Hematopoietic multipotent progenitor cell treated with erythropoietin and hydrocortisone succinate and interleukin-3 and kit ligand, for 4 days (in vitro differentiated cells): ENCODE results near the gene DYNC1I2.
"Not testable (repeated sequence)": the region's sequence is repeated elsewhere in the genome, so short reads cannot be mapped to it uniquely, and the experiment has no call there.

ENCODE experiments used
- DNase-seq: peaks from one replicate; pipeline ENCODE4 v3.0.0-alpha.2; 2015

DYNC1I2 gene

GRCh38 chr2:171718720-171719119 lies 31.5 kb downstream of the DYNC1I2 start:
- no peak for DNase-seq

- no peak for DNase-seq
These were observed 32.4 kb downstream of the DYNC1I2 start for GRCh38 chr2:171719660-171720059.

- peak; percentile 27 for DNase-seq
These were observed 36.7 kb downstream of the DYNC1I2 start for GRCh38 chr2:171723716-171724683.

GRCh38 chr2:171726847-171727450 lies 39.7 kb downstream of the DYNC1I2 start:
- DNase-seq, result no peak

- no peak for DNase-seq
These were observed 42.0 kb downstream of the DYNC1I2 start for GRCh38 chr2:171728989-171729951.

GRCh38 chr2:171729952-171730317 lies 42.7 kb downstream of the DYNC1I2 start:
- DNase-seq, result no peak

- DNase-seq, result no peak
These were observed 48.9 kb downstream of the DYNC1I2 start for GRCh38 chr2:171735991-171736710.

GRCh38 chr2:171741189-171741588 lies 53.9 kb downstream of the DYNC1I2 start:
- no peak for DNase-seq

- DNase-seq, result no peak
These were observed 55.5 kb downstream of the DYNC1I2 start for GRCh38 chr2:171742760-171743159.

GRCh38 chr2:171745141-171745540 lies 57.9 kb downstream of the DYNC1I2 start:
- DNase-seq, result no peak

GRCh38 chr2:171745806-171746205 lies 58.5 kb downstream of the DYNC1I2 start:
- DNase-seq, result no peak

- no peak for DNase-seq
These were observed 60.1 kb downstream of the DYNC1I2 start for GRCh38 chr2:171747371-171747770.

- no peak for DNase-seq
These were observed 67.1 kb downstream of the DYNC1I2 start for GRCh38 chr2:171754254-171754939.

- DNase-seq, result not testable (repeated sequence)
These were observed 71.5 kb downstream of the DYNC1I2 start for GRCh38 chr2:171758762-171759161.

- DNase-seq, result not testable (repeated sequence)
These were observed 73.9 kb downstream of the DYNC1I2 start for GRCh38 chr2:171761176-171761575.

GRCh38 chr2:171762879-171763573 lies 75.8 kb downstream of the DYNC1I2 start:
- no peak for DNase-seq

GRCh38 chr2:171763602-171764001 lies 76.3 kb downstream of the DYNC1I2 start:
- DNase-seq, result no peak

GRCh38 chr2:171771463-171771862 lies 84.2 kb downstream of the DYNC1I2 start:
- DNase-seq, result no peak

GRCh38 chr2:171772373-171772772 lies 85.1 kb downstream of the DYNC1I2 start:
- no peak for DNase-seq

- not testable (repeated sequence) for DNase-seq
These were observed 87.3 kb downstream of the DYNC1I2 start for GRCh38 chr2:171774581-171774980.

- DNase-seq, result no peak
These were observed 91.2 kb downstream of the DYNC1I2 start for GRCh38 chr2:171778515-171778914.
